NCI-H1048 (cell line): ENCODE data around the gene PRR23A.

ENCODE experiments used
- DNase-seq: peaks from one replicate; lab custom pipeline; 2025; lab: John Stamatoyannopoulos, UW

The PRR23A gene

DNA sequence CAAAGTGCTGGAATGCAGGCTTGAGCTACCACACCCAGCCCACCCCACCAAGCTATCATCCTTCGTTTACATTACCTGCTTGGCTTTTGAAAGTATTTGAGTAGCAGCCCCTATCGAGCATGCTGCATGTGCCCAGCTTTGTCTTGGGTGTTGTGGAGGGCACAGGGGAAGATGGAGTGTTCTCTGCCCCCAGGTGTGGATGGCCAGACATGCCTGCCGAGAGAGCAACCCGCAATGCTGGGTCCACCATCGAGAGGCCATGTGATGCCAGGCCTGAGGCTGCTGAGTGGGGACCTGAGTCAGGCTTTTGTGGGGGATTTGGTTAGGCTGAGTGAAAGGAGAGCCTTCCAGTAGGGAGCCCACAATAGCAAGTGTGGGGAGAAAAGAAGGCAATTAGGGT, 33.1 kb downstream of the PRR23A start:
- DNase-seq, result no peak

DNA sequence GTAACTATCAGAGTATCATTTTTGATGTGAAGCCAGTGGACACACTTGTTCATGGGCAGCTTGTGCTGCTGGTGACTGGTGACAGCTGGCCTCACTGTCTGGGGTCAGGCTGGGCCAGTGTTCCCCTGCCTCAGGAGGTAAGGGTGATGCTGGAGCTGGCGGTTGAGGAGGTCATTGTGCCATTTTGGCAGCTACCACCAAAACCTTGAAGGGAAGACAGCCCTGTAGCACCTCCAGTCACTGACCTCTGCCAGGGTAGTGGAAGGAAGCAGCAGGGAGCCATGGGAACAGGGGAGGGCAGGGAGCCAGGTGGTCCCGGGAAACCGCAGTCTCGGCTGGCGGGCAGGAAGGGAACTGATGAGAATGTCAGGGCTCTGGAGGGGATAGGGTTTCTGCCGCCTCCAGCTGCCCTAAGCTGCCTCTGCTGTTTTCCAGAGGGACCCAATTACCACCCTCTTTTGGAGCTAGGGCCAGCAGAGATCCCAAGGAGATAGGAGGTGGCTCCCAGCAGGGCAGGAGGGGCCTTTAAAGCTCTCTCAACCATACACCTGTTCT, 34.2 kb downstream of the PRR23A start:
- DNase-seq, result no peak

DNA sequence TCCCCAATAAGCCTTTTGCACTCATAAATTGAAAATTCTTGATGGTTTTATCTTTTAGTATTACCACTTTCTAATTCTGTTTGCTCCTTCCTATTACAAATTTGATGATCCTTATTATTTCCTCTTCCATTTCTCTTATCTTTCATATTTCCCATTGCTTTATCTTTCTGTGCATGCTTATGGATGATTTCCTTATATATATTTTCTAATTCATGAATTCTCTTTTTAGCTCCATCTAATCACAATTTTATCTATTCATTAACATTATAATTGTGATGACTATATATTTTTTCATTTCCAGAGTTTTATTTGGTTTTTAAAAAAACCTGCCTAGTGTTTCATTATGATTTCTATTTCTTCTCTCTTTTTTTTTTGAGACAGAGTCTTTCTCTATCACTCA, 41.1 kb downstream of the PRR23A start:
- DNase-seq, result no peak

DNA sequence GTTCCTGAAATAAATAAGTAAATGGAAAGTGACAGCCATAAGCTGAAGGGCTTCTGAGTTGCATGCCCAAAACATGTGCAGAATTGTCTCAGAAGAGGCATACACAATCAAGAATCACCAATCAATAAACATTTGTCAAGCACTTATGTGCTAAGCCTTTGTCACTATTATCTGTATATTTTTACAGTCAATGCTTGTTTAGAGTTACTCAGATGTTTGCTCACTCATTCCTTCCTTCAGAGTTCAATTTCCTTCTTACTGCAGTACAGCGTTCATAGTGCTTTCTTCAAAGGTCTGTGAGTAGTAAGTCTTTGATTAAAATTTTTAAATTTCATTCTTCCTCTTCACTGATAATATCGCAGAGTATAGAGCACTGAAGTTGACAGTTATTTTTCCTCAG, 41.8 kb downstream of the PRR23A start:
- DNase-seq, result no peak

DNA sequence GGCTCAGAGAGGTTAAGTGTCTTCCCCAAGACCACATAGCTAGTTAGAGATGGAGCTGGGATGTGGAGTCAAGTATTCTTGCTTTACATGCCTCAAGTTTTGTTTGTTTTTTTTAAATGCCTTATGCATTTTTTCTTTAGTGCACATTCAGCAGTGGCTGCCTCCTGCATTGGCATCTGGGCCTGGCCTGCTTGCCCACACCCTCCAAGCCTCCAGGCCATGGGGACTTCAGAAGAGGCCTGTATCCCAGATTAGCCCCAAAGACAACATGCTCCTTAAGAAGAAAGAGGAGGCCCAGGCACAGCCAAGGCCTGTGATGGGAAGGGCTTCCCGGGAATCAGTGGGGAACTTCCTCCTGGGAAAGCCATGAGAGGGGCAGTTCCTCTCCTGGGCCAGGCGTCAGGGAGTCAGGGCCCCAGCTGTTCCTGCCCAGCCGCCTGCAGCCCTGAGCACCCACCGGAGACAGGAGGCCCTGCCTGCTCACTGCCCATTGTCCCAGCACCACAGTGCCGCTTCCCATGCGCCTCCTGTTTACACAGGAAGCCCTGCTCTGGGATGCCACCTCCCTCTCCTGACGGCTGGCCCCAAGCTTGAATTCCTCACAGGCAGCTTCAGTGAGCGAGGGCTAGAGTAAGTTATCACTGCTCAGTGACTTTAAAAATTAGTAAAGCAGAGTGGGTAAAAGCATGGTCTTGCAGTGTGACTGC, 43.1 kb downstream of the PRR23A start:
- DNase-seq, result no peak

DNA sequence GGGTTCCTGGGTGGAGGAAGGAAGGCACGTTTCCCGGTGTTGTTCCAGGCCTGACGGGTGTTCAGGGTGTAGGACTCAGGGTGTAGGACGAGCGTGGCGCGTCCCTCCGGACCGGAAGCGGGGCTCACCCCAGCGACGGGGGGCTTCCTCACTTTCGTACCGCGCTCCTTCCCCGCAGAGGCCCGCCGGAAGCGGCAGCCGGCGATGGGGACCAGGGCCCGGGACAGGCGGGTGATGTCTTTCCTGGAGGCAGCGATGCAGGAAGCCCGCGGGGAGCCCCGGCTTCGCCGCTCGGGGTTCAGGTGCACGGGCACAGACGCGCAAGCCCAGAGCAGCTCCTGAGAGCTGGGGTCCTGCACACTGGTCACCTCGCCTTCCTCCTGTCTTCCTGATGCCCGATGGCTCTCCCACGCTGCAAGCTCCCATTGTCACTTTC, 45.6 kb downstream of the PRR23A start:
- DNase-seq, result no peak
